NCI-H146 (cell line): ENCODE measurements around the gene GTF2IRD1.
A peak's percentile ranks its signal among the peaks of the same experiment; 100 is the strongest.
"Not testable (repeated sequence)": the region's sequence is repeated elsewhere in the genome, so short reads cannot be mapped to it uniquely, and the experiment has no call there.

ENCODE experiments used
- DNase-seq: peaks from one replicate; lab custom pipeline; 2025; lab: John Stamatoyannopoulos, UW

Gene GTF2IRD1

GRCh38 chr7:74604326-74605020, 150.8 kb downstream of the GTF2IRD1 start:
- DNase-seq = no peak

GRCh38 chr7:74606101-74606908, 152.6 kb downstream of the GTF2IRD1 start:
- DNase-seq = peak; percentile 47

- DNase-seq = peak; percentile 35
These were observed 153.3 kb downstream of the GTF2IRD1 start for GRCh38 chr7:74606909-74607510.

- DNase-seq = peak; percentile 9
These were observed 158.5 kb downstream of the GTF2IRD1 start for GRCh38 chr7:74612015-74612829.

GRCh38 chr7:74615933-74616780, 162.5 kb downstream of the GTF2IRD1 start:
- no peak for DNase-seq

- peak; percentile 10 for DNase-seq
These were observed 163.6 kb downstream of the GTF2IRD1 start for GRCh38 chr7:74617180-74617744.

- DNase-seq = peak; percentile 43
These were observed 165.6 kb downstream of the GTF2IRD1 start for GRCh38 chr7:74619235-74619860.

GRCh38 chr7:74622228-74622749, 168.6 kb downstream of the GTF2IRD1 start:
- no peak for DNase-seq

GRCh38 chr7:74623135-74623534, 169.4 kb downstream of the GTF2IRD1 start:
- DNase-seq = no peak

- DNase-seq = no peak
These were observed 171.7 kb downstream of the GTF2IRD1 start for GRCh38 chr7:74625446-74625845.

GRCh38 chr7:74627661-74628411, 174.1 kb downstream of the GTF2IRD1 start:
- peak; percentile 74 for DNase-seq

GRCh38 chr7:74632505-74632904, 178.8 kb downstream of the GTF2IRD1 start:
- DNase-seq = no peak

GRCh38 chr7:74633451-74633921, 179.8 kb downstream of the GTF2IRD1 start:
- no peak for DNase-seq

GRCh38 chr7:74637745-74638144, 184.0 kb downstream of the GTF2IRD1 start:
- no peak for DNase-seq

GRCh38 chr7:74650055-74650454, 196.3 kb downstream of the GTF2IRD1 start:
- not testable (repeated sequence) for DNase-seq

- DNase-seq = not testable (repeated sequence)
These were observed 196.9 kb downstream of the GTF2IRD1 start for GRCh38 chr7:74650493-74651132.

GRCh38 chr7:74651133-74651504, 197.4 kb downstream of the GTF2IRD1 start:
- not testable (repeated sequence) for DNase-seq
